Neural cell (in vitro differentiated cells): ENCODE data around the gene ESRP2.

ENCODE experiments used
- EP300 ChIP-seq: fragments of 450-650 bp; conservative IDR thresholded peaks from 2 replicates; pipeline ENCODE4 v1.6.1; 2014; ENCODE audit warnings: antibody characterized with exemption, mild to moderate bottlenecking, moderate library complexity; ENCODE audit not compliant: poor library complexity, severe bottlenecking
- EZH2 ChIP-seq: fragments of 200-600, 300-800 bp; shearing (Covaris generic), sonication (generic); IDR thresholded peaks from 2 replicates; pipeline ENCODE4 v1.6.1; 2014; ENCODE audit warnings: antibody characterized with exemption, low read length, borderline replicate concordance, mild to moderate bottlenecking; ENCODE audit not compliant: insufficient read depth, poor library complexity, severe bottlenecking
- MXI1 ChIP-seq: fragments of 450-650 bp; conservative IDR thresholded peaks from 2 replicates; pipeline ENCODE4 v1.6.1; 2014; ENCODE audit warnings: antibody characterized with exemption, mild to moderate bottlenecking; ENCODE audit not compliant: poor library complexity, severe bottlenecking
- POLR2AphosphoS5 ChIP-seq: IDR thresholded peaks from 2 replicates; pipeline ENCODE4 v1.6.1; 2012
- RAD21 ChIP-seq: fragments of 450-650 bp; conservative IDR thresholded peaks from 2 replicates; pipeline ENCODE4 v1.6.1; 2014; ENCODE audit warnings: antibody characterized with exemption, mild to moderate bottlenecking, moderate library complexity
- SMC3 ChIP-seq: fragments of 450-650 bp; conservative IDR thresholded peaks from 2 replicates; pipeline ENCODE4 v1.6.1; 2014; ENCODE audit warnings: antibody characterized with exemption, mild to moderate bottlenecking, moderate library complexity; ENCODE audit not compliant: poor library complexity
- TF ChIP-seq, protein P1 (sequence below): fragments of 450-650 bp; IDR thresholded peaks from 2 replicates; pipeline ENCODE4 v1.5.1; 2014; ENCODE audit warnings: antibody characterized with exemption, mild to moderate bottlenecking, moderate library complexity; ENCODE audit not compliant: poor library complexity, severe bottlenecking

DNA sequence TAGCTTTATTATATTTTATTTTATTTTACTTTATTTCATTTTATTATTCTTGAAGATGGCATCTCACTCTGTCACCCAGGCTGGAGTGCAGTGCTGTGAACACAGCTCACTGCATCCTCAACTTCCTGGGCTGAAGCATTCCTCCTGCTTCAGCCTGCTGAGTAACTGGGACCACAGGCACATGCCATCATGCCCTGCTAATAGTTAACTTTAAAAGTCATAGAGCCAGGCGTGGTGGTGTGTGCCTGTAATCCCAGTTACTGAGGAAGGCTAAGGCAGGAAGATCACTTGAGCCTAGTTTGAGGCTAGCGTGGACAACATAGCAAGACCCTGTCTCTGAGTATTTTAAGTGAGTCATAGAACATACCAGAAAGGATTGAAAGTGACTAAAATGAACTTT, 38.7 kb downstream of the ESRP2 start:
- no peak for TF ChIP-seq RAD21
- TF ChIP-seq, protein P1, sequence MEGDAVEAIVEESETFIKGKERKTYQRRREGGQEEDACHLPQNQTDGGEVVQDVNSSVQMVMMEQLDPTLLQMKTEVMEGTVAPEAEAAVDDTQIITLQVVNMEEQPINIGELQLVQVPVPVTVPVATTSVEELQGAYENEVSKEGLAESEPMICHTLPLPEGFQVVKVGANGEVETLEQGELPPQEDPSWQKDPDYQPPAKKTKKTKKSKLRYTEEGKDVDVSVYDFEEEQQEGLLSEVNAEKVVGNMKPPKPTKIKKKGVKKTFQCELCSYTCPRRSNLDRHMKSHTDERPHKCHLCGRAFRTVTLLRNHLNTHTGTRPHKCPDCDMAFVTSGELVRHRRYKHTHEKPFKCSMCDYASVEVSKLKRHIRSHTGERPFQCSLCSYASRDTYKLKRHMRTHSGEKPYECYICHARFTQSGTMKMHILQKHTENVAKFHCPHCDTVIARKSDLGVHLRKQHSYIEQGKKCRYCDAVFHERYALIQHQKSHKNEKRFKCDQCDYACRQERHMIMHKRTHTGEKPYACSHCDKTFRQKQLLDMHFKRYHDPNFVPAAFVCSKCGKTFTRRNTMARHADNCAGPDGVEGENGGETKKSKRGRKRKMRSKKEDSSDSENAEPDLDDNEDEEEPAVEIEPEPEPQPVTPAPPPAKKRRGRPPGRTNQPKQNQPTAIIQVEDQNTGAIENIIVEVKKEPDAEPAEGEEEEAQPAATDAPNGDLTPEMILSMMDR, result no peak
- TF ChIP-seq EZH2, result no peak
- no peak for TF ChIP-seq SMC3
- TF ChIP-seq EP300, result no peak
- no peak for TF ChIP-seq MXI1
- no peak for TF ChIP-seq POLR2AphosphoS5
